ENCODE measurements around the gene PCDHGA3.
"Not testable (repeated sequence)": the region's sequence is repeated elsewhere in the genome, so short reads cannot be mapped to it uniquely, and the experiment has no call there.

PCDHGA3 gene

GRCh38 chr5:141346017-141346416, 2.4 kb downstream of the PCDHGA3 start:
- DNase-seq (ENCODE audit: low read depth in 4 of 4, low spot score in 1 of 4) = not testable (repeated sequence)

- DNase-seq (ENCODE audit: low read depth in 4 of 4, low spot score in 1 of 4) = no peak
These were observed 6.4 kb downstream of the PCDHGA3 start, which contains the start of gene PCDHGB1 for GRCh38 chr5:141349917-141350619. PCDHGB1 (plus strand) TSS chr5:141350099; CDS start chr5:141350261, 162 bp downstream.

- DNase-seq (ENCODE audit: low read depth in 4 of 4, low spot score in 1 of 4) = no peak
These were observed 8.0 kb downstream of the PCDHGA3 start for GRCh38 chr5:141351591-141351990.

- DNase-seq (ENCODE audit: low read depth in 4 of 4, low spot score in 1 of 4) = no peak
These were observed 11.4 kb downstream of the PCDHGA3 start, which contains the start of gene PCDHGA4 for GRCh38 chr5:141354900-141355469. PCDHGA4 (plus strand) TSS chr5:141355021; CDS start chr5:141355108, 87 bp downstream.

GRCh38 chr5:141355641-141356040, 12.0 kb downstream of the PCDHGA3 start:
- no peak for DNase-seq (ENCODE audit: low read depth in 4 of 4, low spot score in 1 of 4)

- no peak for DNase-seq (ENCODE audit: low read depth in 4 of 4, low spot score in 1 of 4)
These were observed 12.5 kb downstream of the PCDHGA3 start for GRCh38 chr5:141356133-141356532.

GRCh38 chr5:141356950-141357349, 13.3 kb downstream of the PCDHGA3 start:
- no peak for DNase-seq (ENCODE audit: low read depth in 4 of 4, low spot score in 1 of 4)

GRCh38 chr5:141359790-141360426, 16.3 kb downstream of the PCDHGA3 start, which contains the start of gene PCDHGB2:
PCDHGB2 (plus strand) TSS chr5:141359994; CDS start chr5:141360136, 142 bp downstream.
- DNase-seq (ENCODE audit: low read depth in 4 of 4, low spot score in 1 of 4) = no peak

- DNase-seq (ENCODE audit: low read depth in 4 of 4, low spot score in 1 of 4) = no peak
These were observed 17.1 kb downstream of the PCDHGA3 start for GRCh38 chr5:141360685-141361084.

GRCh38 chr5:141362719-141363118, 19.1 kb downstream of the PCDHGA3 start:
- DNase-seq (ENCODE audit: low read depth in 4 of 4, low spot score in 1 of 4) = no peak

- DNase-seq (ENCODE audit: low read depth in 4 of 4, low spot score in 1 of 4) = no peak
These were observed 20.5 kb downstream of the PCDHGA3 start, which contains the start of gene PCDHGA5 for GRCh38 chr5:141363952-141364660. PCDHGA5 (plus strand) TSS chr5:141364162; CDS start chr5:141364331, 169 bp downstream.

GRCh38 chr5:141366016-141366896, 22.6 kb downstream of the PCDHGA3 start:
- DNase-seq (ENCODE audit: low read depth in 4 of 4, low spot score in 1 of 4) = no peak

- peak in 1 of 4 experiments; percentile 8 for DNase-seq (ENCODE audit: low read depth in 4 of 4, low spot score in 1 of 4)
These were observed 26.6 kb downstream of the PCDHGA3 start, which contains the start of gene PCDHGB3 for GRCh38 chr5:141369994-141370848. PCDHGB3 (plus strand) TSS chr5:141370242; CDS start chr5:141370395, 153 bp downstream.

- no peak for DNase-seq (ENCODE audit: low read depth in 4 of 4, low spot score in 1 of 4)
These were observed 28.2 kb downstream of the PCDHGA3 start for GRCh38 chr5:141371572-141372475.

- DNase-seq (ENCODE audit: low read depth in 4 of 4, low spot score in 1 of 4) = no peak
These were observed 30.2 kb downstream of the PCDHGA3 start, which contains the start of gene PCDHGA6 for GRCh38 chr5:141373673-141374317. PCDHGA6 (plus strand) TSS chr5:141373891; CDS start chr5:141374084, 193 bp downstream.

GRCh38 chr5:141374627-141375026, 31.0 kb downstream of the PCDHGA3 start:
- no peak for DNase-seq (ENCODE audit: low read depth in 4 of 4, low spot score in 1 of 4)

GRCh38 chr5:141375444-141376155, 32.0 kb downstream of the PCDHGA3 start:
- not testable (repeated sequence) for DNase-seq (ENCODE audit: low read depth in 4 of 4, low spot score in 1 of 4)

Measured in stimulated activated CD4-positive, alpha-beta T cell treated with anti-CD3 and anti-CD28 coated beads, Interleukin-1b, Interleukin-23, amount 100 ng/mL, for 24 hours (primary cell).